Forelimb muscle (tissue), 1 donor: ENCODE measurements around the gene STRA8. TPM values are rescaled to one million over a fixed set of nuclear protein-coding genes. Genes with fewer than 3 reads are reported as not detected.

Experiments
- DNase-seq: peaks from one replicate; pipeline ENCODE4 v3.0.0-alpha.2; 2013; ENCODE audit warnings: low read depth
- polyA plus RNA-seq: library from polyadenylated mRNA; unstranded; fragments of 120-200 nt; gene quantifications from one replicate; pipeline ENCODE4 v1.2.1, GENCODE V29; 2013; ENCODE audit not compliant: insufficient read length

STRA8 gene
- polyA plus RNA-seq: not detected

GRCh38 chr7:135233570-135233969 is at the start of gene STRA8:
TSS of gene STRA8 (plus strand) at chr7:135233838. CDS start at chr7:135240525, 6,687 bp downstream.
- no peak for DNase-seq

GRCh38 chr7:135184254-135184841 is 49.3 kb upstream of the STRA8 start:
- DNase-seq: no peak

GRCh38 chr7:135185471-135186260 is 48.0 kb upstream of the STRA8 start:
- no peak for DNase-seq

- DNase-seq: no peak
Measured at GRCh38 chr7:135186261-135186540, 47.4 kb upstream of the STRA8 start.

GRCh38 chr7:135186841-135187253 is 46.8 kb upstream of the STRA8 start:
- DNase-seq: no peak

- no peak for DNase-seq
Measured at GRCh38 chr7:135188298-135188984, 45.2 kb upstream of the STRA8 start.

GRCh38 chr7:135189221-135189662 is 44.4 kb upstream of the STRA8 start:
- no peak for DNase-seq

GRCh38 chr7:135189961-135190360 is 43.7 kb upstream of the STRA8 start:
- no peak for DNase-seq

- no peak for DNase-seq
Measured at GRCh38 chr7:135190703-135191102, 42.9 kb upstream of the STRA8 start.

- DNase-seq: no peak
Measured at GRCh38 chr7:135192914-135193536, 40.6 kb upstream of the STRA8 start.

GRCh38 chr7:135193615-135194081 is 40.0 kb upstream of the STRA8 start:
- DNase-seq: no peak

- no peak for DNase-seq
Measured at GRCh38 chr7:135194494-135195095, 39.0 kb upstream of the STRA8 start.

GRCh38 chr7:135195156-135195555 is 38.5 kb upstream of the STRA8 start:
- DNase-seq: no peak

GRCh38 chr7:135195968-135196629 is 37.5 kb upstream of the STRA8 start:
- no peak for DNase-seq

- no peak for DNase-seq
Measured at GRCh38 chr7:135197343-135197742, 36.3 kb upstream of the STRA8 start.

- no peak for DNase-seq
Measured at GRCh38 chr7:135197906-135198655, 35.6 kb upstream of the STRA8 start.

GRCh38 chr7:135199439-135199838 is 34.2 kb upstream of the STRA8 start:
- no peak for DNase-seq

GRCh38 chr7:135200821-135201331 is 32.8 kb upstream of the STRA8 start:
- no peak for DNase-seq

GRCh38 chr7:135201350-135201749 is 32.3 kb upstream of the STRA8 start:
- DNase-seq: no peak

GRCh38 chr7:135204341-135204749 is 29.3 kb upstream of the STRA8 start:
- DNase-seq: no peak
